GM18520 (cell line): ENCODE data around the gene CD2.

Source experiments
- ATAC-seq: cut with Tn5 transposase; IDR thresholded peaks from one replicate; pipeline ENCODE4 v1.9.1; 2021; ENCODE audit not compliant: unreplicated experiment

Gene CD2

DNA sequence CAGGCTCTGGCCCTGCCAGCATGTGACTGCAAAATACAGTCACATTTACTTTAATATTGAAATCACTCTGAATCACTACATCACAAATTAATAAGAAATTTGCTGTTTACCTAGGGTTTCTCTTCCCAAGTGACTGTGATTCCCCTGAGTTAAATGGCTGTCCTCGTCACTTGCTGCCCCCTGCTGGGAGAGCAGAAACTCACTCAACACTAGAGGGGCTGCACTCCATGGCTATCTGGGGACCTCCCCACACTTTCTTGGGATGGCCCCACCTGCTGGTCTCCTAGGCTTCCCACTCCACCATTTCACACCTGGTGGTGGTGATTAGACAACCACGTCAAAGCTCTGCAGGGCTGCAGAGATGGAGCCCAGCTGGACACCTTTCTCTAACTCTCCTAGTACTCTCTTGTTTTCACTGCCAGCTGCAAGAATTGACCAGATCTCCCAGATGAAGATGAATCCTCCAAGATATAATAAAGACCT, 63.4 kb downstream of the CD2 start:
- ATAC-seq, result no peak
